Pulmonary artery endothelial cell (primary cell): ENCODE measurements around the gene CCL26. TPM values are rescaled to one million over a fixed set of nuclear protein-coding genes. Genes with fewer than 3 reads are reported as not detected.

Experiments
- DNase-seq: peaks from one replicate; pipeline ENCODE4 v3.0.0-alpha.2; 2011; ENCODE audit warnings: low read depth, low spot score
- total RNA-seq: library from RNA; depleted of rRNA; stranded (reverse); fragments of >200 nt; gene quantifications from 2 replicates; pipeline ENCODE4 v1.2.3, GENCODE V29; 2014

Gene CCL26, protein sequence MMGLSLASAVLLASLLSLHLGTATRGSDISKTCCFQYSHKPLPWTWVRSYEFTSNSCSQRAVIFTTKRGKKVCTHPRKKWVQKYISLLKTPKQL
- not detected in 2 replicates for total RNA-seq

DNA sequence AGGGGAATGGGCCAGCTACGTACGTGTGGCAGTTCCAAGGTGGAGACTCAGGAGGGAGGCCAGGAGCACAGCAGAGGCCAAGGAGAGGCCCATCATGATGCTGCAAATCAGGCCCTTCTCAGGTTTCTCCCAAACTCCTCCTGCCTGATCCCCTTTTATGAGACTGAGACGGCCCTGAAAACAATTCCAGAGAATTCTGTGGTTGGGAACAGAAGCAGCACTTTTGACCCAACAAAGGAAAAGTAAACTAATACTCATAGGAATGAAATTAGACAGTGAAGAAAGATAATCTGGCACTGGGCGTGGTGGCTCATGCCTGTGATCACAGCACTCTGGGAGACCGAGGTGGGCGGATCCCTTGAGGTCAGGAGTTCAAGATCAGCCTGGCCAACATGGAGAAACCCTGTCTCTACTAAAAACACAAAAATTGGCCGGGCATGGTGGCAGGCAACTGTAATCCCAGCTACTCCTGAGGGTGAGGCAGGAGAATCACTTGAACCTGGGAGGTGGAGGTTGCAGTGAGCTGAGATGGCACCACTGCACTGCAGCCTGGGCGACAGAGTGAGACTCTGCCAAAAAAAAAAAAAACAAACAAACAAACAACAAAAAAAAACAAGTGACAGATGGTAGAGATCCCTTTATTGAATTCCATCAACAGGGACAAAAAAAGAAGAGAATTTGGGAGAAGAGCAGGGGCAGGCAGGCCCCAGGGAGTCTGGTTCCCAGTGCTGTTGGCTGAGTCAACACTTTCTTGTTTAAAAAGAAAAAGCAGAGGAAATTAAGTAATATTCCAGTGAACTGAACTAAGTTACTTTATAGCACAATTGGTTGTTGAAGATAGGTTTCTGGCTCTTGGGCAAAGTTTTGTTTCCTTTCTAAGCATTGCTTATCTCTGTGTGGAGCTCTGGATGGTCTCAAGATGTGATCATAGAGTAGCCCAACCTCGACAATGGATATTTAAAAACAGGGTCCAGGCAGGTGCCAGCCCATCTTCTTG is at the start of gene CCL26:
Gene CCL26 (minus strand): TSS at position 131 of the 997 bp plus-strand sequence. CDS start 35 bp downstream, at position 96.
- no peak for DNase-seq

DNA sequence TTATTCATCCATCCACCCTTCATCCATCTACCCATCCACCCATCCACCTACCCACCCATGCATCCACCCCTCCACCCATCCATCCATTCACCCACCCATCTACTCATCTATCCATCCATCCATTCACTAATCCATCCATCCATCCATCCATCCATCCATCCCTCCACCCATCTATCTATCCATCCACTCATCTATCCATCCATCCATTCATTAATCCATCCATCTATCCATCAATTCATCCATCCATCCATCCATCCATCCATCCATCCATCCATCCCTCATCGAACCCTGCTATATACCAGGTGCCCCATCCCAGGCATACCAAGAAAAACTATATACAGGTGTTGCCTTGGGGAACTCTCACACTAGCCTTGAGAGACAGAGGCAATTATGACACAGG is 48.7 kb upstream of the CCL26 start:
- no peak for DNase-seq

DNA sequence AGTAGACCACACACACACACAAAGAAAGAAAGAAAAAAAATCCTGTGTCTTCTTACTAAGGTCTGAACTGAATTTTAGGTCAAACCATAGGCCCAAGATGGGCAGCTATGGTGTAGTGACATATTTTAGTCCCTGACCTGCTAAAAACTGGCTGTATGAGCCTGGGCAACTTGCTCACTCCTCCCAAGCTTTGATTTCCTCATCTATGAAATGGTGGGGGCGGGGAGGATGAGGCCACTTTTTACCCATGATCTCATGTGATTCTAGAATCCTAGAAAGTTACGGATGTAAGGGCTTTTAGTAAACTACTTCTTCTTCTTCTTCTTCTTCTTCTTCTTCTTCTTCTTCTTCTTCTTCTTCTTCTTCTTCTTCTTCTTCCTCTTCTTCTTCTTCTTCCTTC is 47.7 kb upstream of the CCL26 start:
- no peak for DNase-seq

DNA sequence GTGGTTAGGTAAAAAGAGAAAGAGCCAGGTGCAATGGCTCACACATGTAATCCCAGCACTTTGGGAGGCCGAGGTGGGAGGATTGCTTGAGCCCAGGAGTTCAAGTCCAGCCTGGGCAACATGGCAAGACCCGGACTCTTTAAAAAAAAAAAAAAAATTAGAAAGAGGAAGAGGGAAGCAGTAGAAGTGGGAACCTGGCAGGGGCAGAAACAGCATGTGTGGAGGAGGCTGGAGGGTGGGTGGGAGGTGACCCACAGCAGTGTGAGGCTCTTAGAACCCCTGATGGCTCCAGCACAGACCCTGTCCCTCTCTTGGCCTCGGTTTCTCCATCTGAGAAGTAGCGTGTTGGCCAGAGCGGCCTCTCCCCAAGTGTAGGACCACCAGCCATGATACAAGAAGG is 46.5 kb upstream of the CCL26 start:
- no peak for DNase-seq

DNA sequence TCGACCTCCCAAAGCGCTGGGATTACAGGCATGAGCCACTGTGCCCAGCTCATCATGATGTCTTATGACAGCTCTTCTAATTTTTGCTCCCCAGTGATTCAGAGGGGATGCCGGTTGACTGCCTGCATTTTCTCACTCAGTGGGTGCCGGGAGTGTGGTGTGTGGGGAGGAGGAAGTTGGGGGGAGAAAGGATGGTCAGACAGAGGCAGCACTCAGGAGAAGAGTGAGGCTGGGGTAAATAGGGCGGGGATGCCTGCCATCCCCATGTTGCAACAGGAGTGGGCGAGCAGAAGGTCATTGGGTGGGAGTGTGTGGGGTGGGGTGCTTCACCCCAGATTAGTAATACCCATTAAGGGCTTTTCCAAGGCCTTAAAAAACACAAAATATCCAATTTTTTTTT is 45.1 kb upstream of the CCL26 start:
- no peak for DNase-seq

DNA sequence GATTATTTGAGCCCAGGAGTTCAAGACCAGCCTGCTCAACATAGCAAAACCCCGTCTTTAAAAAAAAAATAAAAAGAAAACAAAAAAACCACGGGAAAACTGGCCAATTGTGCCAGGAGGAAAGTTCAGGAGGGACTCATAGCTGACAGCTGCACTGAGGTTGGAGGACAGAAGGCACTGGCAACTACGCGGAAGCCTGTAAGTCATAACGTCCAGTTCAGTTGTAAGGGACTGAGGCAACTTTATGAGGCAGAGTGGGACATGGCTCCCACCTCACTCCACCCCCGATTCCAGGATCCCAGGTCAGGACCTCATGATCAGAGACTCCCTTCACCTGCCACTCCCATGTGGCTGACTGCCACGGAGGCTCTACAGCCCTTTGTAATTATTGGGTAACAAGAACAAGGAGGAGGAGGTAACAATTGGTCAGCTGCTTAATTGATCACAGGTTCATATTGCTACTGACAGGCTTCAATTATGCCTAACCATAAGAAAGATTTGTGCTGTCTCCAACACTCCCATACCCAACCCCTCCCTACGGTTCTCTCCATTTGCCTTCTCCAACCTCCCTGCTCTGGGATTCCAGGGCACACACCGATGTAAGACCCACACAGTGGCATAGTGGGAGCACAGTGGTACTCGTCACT is 43.5 kb upstream of the CCL26 start:
- no peak for DNase-seq

DNA sequence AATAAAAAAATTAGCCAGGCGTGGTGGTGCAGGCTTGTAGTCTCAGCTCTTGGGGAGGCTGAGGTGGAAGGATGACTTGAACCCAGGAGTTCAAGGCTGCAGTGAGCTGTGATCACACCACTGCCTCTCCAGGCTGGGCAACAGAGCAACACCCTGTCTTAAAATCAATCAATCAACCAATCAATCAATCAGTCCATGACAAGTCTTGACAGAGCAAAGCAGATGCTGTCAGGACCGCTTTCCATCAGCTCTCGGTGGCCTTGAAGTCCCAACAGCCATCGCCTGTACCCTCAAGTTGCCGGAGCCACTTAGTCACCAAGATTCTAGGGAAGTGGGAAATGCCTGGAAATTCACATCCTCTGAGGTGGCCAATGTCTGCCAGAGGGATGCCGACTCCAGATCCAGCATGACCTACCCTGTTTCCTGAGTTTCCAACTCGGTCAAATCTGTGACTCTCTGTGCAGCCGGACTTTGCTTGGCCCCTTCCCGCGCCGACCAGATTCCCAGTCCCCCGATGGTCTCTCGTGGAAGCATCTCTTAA is 42.5 kb upstream of the CCL26 start:
- no peak for DNase-seq

DNA sequence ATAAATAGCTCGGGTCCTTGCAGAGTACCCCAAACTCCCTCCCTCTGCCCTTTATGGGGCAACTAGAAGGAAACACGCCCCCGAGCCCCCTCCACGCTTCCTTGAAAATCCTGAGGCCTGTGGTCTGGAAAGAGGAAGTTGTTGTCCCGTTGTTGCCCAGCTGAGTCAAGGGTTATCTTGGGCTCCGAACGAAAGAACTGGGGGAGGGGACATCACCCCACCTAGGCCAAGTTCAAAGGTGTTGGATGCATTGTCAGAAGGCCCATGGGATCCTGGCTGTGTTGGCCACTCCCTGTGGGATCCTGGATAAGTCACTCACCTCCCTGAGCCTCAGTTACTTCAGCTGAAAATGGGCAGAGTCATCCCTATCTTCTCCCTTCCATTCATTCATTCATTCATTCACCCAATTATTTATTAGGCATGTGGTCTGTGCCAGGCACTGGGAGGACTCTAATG is 41.8 kb upstream of the CCL26 start, which contains the start of gene CCL24:
Gene CCL24 (minus strand): TSS at position 26 of the 456 bp plus-strand sequence. CDS start 91 bp downstream, outside the sequence.
- DNase-seq = no peak

DNA sequence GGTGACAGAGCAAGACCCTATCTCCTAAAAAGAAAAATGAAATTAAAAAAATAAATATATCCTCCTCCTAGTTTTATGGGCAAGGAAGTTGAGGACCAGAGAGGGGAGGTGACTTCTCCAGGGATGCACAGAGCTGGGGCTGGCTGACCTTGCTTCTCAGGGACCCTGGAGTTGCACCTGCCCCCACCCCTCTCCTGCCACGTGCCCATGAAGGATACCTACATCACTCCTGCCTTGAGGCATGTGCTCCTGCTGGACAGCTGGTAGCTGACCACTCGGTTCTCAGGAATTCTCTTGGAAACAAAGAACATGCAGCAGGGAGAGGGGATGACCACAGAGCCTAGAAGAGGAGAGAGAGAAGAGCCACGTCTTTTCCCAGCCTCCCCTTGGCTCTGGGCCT is 41.1 kb upstream of the CCL26 start:
- no peak for DNase-seq

DNA sequence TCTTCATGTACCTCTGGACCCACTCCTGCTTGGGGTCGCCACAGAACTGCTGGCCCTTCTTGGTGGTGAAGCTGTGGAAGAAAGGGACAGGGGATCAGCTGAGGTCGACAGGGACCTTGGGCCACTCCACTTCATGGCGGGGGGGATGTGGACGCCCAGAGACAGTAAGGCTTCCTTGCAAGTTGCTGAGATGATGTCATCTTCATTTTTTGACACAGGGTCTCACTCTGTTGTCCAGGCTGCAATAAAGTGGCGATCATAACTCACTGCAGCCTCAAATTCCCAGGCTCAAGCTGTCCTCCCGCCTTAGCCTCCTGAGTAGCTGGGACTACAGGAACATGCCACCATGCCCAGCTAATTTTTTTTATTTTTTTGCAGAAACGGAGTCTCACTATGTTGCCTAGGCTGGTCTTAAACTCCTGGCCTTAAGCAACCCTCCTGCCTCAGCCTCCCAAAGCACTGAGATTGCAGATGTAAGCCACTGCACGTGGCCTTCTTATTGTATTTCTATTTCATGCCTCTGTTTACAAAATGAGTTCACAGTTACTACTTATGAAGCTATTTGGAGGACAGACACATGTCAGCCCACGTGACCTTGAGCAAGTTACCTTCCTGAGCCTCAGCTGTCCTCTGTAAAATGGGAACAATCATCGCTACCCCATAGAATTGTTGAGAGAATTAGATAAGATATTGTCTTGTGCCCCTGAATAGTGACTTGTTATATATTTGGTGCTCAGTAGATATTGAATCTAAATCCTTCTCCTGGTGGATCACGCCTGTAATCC is 40.1 kb upstream of the CCL26 start:
- DNase-seq = no peak

DNA sequence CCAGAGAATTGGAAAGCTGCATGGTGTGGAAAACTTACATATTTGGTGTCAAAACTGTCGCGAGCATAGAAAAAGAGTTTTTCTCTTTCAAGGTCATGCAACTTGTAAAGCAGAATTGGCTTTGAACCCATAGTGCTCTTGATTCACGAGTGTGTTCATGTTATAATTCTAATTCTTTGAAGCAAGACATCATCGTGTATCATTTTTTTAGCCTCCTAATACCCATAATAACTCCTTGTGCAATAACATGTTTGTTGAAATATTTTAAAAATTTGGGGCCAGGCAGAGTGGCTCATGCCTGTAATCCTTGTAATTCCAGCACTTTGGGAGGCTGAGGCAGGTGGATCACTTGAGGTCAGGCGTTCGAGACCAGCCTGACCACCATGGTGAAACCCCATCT is 37.4 kb upstream of the CCL26 start:
- no peak for DNase-seq

DNA sequence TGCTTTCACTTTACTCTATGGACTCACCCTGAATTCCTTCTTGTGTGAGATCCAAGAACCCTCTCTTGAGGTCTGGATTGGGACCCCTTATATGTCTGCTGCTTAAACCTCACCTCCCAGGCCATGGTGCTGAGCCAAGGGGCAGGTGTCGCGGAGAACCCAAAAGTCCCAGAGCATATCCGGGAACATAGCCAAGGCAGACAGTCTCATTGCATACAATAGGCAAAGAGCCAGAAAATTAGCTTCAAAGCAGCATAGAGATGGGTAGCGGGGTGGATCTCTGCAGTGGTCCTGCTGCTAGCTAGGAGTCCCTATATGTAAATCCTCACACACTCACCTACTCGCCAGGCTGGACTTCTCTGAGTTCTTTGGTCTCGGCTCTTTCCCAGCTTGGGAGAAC is 36.1 kb upstream of the CCL26 start:
- DNase-seq = no peak

DNA sequence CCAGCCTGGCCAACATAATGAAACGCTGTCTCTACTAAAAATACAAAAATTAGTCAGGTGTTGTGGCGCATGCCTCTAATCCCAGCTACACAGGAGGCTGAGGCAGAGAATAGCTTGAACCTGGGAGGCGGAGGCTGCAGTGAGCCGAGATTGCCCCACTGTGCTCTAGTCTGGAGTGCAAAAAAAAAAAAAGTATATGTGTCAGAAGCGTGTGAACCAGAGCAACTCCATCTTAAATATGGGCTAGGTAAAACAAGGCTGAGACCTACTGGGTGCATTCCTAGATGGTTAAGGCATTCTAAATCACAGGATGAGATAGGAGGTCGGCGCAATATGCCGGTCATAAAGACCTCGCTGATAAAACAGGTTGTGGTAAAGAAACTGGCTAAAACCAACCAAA is 35.4 kb upstream of the CCL26 start:
- DNase-seq = no peak

DNA sequence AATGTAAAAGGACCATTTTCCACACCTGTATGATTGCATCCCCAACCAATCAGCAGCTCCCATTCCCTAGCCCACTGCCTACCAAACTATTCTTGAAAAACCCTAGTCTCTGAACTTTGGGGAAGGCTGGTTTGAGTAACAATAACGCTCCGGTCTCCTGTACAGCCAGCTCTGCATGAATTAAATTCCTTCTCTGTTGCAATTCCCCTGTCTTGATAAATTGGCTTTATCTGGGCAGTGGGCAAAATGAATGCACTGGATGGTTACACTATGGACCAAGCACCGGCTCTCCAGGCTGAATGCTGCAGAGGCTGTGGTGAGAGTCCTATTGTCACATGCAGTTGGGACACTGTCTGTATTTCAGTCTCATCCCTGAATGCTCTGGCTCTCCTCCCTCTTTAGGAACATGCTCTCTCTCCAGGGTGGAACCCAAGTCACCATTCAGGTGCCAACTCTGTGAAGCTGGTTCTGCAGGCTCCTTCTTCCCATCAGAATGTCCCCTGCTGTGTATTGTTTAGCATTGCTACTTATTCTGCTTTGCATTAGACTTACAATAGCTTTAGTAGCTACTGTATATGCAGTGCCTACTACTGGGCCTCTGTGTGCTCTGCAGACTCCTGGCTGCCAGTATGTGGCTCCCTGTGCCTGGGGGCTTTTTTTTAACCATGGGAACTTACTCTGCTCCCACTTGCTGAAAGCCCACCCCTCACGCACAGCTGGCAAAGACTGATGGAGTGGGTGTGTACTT is 34.7 kb upstream of the CCL26 start:
- no peak for DNase-seq

DNA sequence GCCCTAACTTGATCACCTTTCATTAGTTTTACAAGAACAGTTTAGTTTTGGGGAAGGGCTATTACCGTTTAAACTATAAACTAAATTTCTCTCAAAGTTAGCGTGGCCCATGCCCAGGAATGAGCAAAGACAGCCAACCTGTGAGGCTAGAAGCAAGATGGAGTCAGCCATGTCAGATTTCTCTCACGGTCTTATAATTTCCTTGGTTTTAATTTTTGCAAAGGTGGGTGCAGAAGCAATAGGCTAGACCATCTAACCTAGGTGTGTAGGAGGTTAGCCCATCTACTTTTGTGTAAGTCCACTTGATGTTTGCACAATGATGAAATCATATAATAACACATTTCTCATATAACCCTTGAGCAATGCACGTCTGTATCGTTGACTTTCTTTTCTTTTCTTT is 32.7 kb upstream of the CCL26 start:
- no peak for DNase-seq

DNA sequence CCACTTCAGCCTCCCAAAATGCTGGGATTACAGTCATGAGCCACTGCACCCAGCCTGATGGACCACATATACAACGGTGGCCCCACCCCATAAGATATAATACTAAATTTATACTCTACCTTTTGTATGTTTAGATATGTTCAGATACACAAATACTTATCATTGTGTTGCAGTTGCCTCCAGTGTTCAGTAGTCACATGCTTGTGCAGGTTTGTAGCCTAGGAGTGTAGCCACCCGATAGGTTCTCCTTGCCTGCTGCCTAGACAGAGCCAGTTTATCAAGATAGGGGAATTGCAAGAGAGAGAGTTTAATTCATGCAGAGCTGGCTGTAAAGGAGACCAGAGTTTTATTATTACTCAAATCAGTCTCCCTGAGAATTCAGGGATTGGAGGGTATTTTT is 32.0 kb upstream of the CCL26 start:
- DNase-seq = no peak

DNA sequence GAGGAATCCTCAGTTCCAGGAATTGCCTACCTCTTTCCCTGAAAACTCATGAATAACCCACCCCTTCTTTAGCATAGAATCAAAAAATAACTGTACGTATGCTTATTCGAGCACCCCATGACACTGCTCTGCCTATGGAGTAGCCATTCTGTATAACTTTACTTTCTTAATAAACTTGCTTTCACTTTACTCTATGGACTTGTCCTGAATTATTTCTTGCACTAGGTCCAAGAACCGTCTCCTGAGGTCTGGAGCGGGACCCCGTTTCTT is 30.5 kb upstream of the CCL26 start:
- DNase-seq = no peak

DNA sequence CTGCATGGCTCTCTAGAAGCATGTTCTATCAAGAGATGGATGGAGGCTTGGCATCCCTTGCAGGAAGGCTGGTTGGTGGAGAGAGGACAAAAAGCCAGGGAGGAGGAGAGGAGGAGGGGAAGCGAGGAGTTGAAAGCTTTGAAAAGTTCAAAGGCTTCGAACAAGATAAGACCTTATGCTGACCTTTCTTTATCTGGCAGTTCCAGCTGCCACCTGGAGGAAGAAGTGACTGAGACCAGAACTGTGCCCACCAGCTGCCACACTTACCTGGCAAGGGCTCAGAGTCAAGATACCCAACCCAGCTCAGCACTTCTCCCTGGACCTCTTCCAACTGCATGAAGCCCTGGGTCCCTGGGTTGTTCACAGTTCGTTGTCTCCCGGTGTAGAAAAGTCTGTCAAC is 26.8 kb upstream of the CCL26 start:
- DNase-seq = no peak

DNA sequence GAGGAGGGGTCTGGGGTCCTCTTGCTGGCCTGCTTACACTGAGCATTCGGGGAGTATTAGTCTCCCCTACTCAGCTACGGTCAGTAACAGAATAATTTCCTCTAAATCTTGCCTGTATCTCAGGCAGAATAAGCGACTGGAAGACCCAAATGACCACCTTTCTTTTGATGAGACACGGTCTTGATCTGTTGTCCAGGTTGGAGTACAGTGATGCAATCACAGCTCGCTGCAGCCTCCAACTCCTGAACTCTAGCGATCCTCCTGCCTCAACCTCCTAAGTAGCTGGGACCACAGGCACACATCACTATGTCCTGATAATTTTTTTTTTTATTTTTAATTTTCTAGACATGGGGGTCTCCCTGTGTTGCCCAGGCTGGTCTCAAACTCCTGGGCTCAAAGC is 24.4 kb upstream of the CCL26 start:
- no peak for DNase-seq

DNA sequence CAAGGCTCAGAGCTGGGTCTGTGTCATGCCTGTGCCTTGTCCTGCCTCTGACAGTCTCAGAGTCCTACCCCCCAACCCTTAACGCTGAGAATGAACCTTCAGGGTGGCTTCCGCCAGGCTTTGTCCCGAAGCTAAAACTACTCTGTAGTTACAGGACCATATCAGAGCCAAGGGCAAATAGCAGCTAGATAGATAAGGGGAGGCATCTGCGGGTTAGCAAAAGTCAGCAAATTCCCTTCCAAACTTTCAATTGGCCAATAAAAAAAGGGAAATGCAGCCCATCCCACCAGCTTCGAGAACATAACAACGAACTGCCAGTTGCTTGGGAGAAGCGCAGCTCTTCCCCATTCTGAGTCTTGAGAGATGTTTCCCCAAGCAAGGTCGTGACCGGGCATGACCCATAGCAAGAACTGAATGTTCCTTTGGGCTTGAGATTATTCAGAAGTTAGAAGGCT is 23.8 kb upstream of the CCL26 start:
- DNase-seq = no peak

DNA sequence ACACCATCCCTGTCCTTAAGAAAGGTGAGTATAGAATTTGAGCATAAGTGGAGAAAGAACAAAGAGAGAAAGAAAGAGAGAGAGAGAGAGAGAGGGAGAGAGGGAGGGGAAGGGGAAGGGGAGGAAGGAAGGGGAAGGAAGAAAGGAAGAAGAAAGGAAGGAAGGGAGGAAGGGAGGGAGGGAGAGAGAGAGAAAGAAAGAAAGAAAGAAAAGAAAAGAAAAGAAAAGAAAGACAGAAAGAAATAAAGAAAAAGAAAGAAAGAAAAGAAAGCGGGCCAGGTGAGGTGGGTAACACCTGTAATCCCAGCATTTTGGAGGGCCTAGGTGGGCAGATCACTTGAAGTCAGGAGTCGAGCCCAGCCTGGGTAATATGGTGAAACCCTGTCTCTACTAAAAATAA is 21.7 kb upstream of the CCL26 start:
- no peak for DNase-seq
